A673 (cell line): Measurements from ENCODE around the gene UBASH3A. TPM values are rescaled to one million over a fixed set of nuclear protein-coding genes. Genes with fewer than 3 reads are reported as not detected.

Experiments used
- BruUV-seq: library from RNA; stranded (reverse); fragments of 400-500 nt; replicated peaks from 2 replicates; lab custom pipeline; 2021; lab: Mats Ljungman, UMichigan
- CTCF ChIA-PET: fragments of 300-600 bp; sonication (Branson Sonifier 250); formaldehyde crosslinking; loops from one replicate; lab custom pipeline; 2022; ENCODE audit warnings: antibody characterized with exemption; lab: Charles Lee
- POLR2A ChIA-PET: fragments of 300-600 bp; sonication (Branson Sonifier 250); formaldehyde crosslinking; loops from one replicate; lab custom pipeline; 2022; ENCODE audit warnings: antibody characterized with exemption; ENCODE audit not compliant: low non-redundant PET; lab: Charles Lee
- DNase-seq: peaks from one replicate; pipeline ENCODE4 v3.0.0-alpha.2; 2015; ENCODE audit warnings: low spot score
- H3K27ac ChIP-seq: fragments of 200-600 bp; sonication (generic); 2 replicates; pipeline ENCODE4 v1.5.1; 2016; ENCODE audit warnings: mixed run types, low read depth, mild to moderate bottlenecking, mixed read lengths, antibody characterized with exemption, low read length; ENCODE audit not compliant: poor library complexity, severe bottlenecking
- H3K27me3 ChIP-seq: fragments of 200-600 bp; sonication (generic); replicated peaks from 2 replicates; pipeline ENCODE4 v1.6.1; 2017; ENCODE audit warnings: mixed run types, low read depth, mild to moderate bottlenecking, mixed read lengths, antibody characterized with exemption, low read length; ENCODE audit not compliant: insufficient read depth, poor library complexity
- H3K36me3 ChIP-seq: fragments of 200-600 bp; sonication (generic); 2 replicates; pipeline ENCODE4 v1.6.1; 2016; ENCODE audit warnings: mixed run types, mild to moderate bottlenecking, mixed read lengths, antibody characterized with exemption, low read length; ENCODE audit not compliant: insufficient read depth, poor library complexity, severe bottlenecking
- H3K4me1 ChIP-seq: fragments of 200-600 bp; sonication (generic); 2 replicates; pipeline ENCODE4 v1.6.1; 2017; ENCODE audit warnings: mixed run types, mild to moderate bottlenecking, mixed read lengths, antibody characterized with exemption, low read length; ENCODE audit not compliant: insufficient read depth, poor library complexity, severe bottlenecking
- H3K4me3 ChIP-seq: fragments of 200-600 bp; sonication (generic); 2 replicates; pipeline ENCODE4 v1.5.1; 2016; ENCODE audit warnings: low read depth, mixed run types, mild to moderate bottlenecking, mixed read lengths, low read length; ENCODE audit not compliant: poor library complexity, severe bottlenecking
- H3K9me3 ChIP-seq: fragments of 200-600 bp; sonication (generic); 2 replicates; pipeline ENCODE4 v1.6.1; 2016; ENCODE audit warnings: mixed run types, low read depth, mild to moderate bottlenecking, mixed read lengths, antibody characterized with exemption, low read length; ENCODE audit not compliant: poor library complexity, severe bottlenecking
- EZH2 ChIP-seq: fragments of 200-600 bp; sonication (generic); IDR thresholded peaks from 2 replicates; pipeline ENCODE4 v1.6.1; 2017; ENCODE audit warnings: borderline replicate concordance, low read depth, mild to moderate bottlenecking, mixed read lengths, antibody characterized with exemption, low read length; ENCODE audit not compliant: poor library complexity, severe bottlenecking
- intact Hi-C: fragments of 100-400 bp; cut with micrococcal nuclease; formaldehyde crosslinking; loops from one replicate; pipeline ENCODE4 v1.10.0; 2022; ENCODE audit not compliant: unreplicated experiment
- total RNA-seq: library from RNA; stranded (reverse); gene quantifications from 2 replicates; pipeline ENCODE4 v1.2.3, GENCODE V29; 2021
- TF ChIP-seq, protein P1 (sequence below): fragments of 300-800, 200-600 bp; sonication (generic); conservative IDR thresholded peaks from 2 replicates; pipeline ENCODE4 v1.5.1; 2017; ENCODE audit warnings: low read depth, mild to moderate bottlenecking, antibody characterized with exemption, low read length, moderate library complexity, mixed read lengths

Gene UBASH3A
- total RNA-seq, 1 experiment from 2014 or later = not detected

DNA sequence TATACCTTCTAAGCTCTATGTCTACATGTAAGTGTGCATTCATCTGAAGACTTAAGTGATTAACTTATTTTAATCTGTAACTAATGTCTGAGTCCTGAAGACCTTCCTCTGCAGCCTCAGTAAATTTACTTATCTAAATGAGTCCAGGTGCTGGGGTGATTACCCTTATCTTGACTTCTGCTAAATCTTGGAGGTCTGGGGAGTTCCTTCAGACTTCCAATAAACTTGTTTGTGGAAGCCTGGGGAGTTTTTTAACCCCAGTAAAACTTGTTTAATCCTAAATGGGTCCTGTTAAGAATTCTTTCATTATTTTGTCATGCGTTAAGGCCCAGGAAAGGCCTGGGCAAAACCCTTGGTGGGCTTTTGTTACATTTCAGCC, 55.4 kb downstream of the UBASH3A start:
- no peak for TF ChIP-seq EZH2
- TF ChIP-seq, protein P1, sequence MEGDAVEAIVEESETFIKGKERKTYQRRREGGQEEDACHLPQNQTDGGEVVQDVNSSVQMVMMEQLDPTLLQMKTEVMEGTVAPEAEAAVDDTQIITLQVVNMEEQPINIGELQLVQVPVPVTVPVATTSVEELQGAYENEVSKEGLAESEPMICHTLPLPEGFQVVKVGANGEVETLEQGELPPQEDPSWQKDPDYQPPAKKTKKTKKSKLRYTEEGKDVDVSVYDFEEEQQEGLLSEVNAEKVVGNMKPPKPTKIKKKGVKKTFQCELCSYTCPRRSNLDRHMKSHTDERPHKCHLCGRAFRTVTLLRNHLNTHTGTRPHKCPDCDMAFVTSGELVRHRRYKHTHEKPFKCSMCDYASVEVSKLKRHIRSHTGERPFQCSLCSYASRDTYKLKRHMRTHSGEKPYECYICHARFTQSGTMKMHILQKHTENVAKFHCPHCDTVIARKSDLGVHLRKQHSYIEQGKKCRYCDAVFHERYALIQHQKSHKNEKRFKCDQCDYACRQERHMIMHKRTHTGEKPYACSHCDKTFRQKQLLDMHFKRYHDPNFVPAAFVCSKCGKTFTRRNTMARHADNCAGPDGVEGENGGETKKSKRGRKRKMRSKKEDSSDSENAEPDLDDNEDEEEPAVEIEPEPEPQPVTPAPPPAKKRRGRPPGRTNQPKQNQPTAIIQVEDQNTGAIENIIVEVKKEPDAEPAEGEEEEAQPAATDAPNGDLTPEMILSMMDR = no peak
- Histone ChIP-seq H3K4me3 (no peak overlapping the region), H3K27me3 (no peaks in the 10 kb centered on the region), H3K36me3 (no peaks in the 10 kb centered on the region), H3K27ac (no peak overlapping the region), H3K4me1 (peaks cover 44% of the 10 kb centered on the region), H3K9me3 (no peaks in the 10 kb centered on the region)
- intact Hi-C loops = loop anchor here (10.0 kb wide), 1 partner anchor 844 kb away; no protein-coding TSS in a partner anchor
- POLR2A ChIA-PET = no interaction called here
- no peak for DNase-seq
- BruUV-seq = no TSS peak
- CTCF ChIA-PET = no interaction called here

- intact Hi-C loops = loop anchor here (10.0 kb wide), 1 partner anchor 845 kb away; no protein-coding TSS in a partner anchor
- no peak overlapping the region for H3K4me3 ChIP-seq
- ChIA-PET CTCF (no interaction called here), POLR2A (no interaction called here)
- no peak for TF ChIP-seq EZH2
- TF ChIP-seq, protein P1 = no peak
- no peak overlapping the region for H3K27ac ChIP-seq
- no peaks in the 10 kb centered on the region for H3K36me3 ChIP-seq
- BruUV-seq = no TSS peak
- H3K9me3 ChIP-seq = no peaks in the 10 kb centered on the region
- no peak for DNase-seq
- no peaks in the 10 kb centered on the region for H3K27me3 ChIP-seq
- H3K4me1 ChIP-seq = peaks cover 47% of the 10 kb centered on the region
These were observed 56.0 kb downstream of the UBASH3A start for GRCh38 chr21:42459546-42460215.

DNA sequence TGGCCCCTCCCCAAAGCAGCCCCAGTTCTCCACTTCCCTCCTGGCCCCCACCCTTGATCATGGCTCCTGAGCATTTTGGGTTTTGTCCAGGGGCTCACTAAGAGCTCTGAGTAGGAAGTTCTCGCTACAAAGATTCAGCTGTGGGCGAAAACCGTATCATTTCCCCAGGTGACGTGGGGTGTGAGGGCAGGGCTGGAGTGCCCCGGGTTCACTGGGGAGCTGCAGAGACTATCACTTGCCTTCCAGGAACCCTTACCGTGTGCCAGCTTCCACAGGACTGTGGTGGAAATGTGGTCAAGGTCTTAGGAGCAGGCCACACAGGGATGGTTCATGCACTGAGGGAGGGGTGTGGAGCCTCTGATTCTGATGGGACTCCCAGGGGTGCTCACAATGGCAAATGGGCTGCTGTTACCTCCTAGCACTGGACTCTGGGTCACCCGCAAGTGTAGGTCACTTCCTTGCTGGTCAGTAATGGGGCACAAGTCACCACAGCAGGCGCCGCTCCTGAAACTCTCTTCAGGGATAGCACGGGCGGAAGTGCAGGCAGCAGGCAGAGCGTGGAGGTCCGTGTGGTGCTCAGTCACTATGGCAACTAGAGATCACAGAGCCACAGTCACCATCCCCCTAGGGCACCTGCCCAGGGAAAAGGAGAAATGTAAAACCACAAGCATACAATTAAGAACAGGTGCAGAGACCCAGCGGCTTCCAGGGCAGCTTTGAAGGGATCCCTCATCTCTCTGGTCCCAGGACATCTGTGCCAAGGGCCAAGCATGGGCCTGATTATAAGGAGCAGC, 56.9 kb downstream of the UBASH3A start:
- no peaks in the 10 kb centered on the region for H3K9me3 ChIP-seq
- DNase-seq = no peak
- CTCF ChIA-PET = no interaction called here
- H3K27me3 ChIP-seq = no peaks in the 10 kb centered on the region
- POLR2A ChIA-PET = no interaction called here
- H3K36me3 ChIP-seq = no peaks in the 10 kb centered on the region
- no TSS peak for BruUV-seq
- TF ChIP-seq, protein P1 = no peak
- no peak for TF ChIP-seq EZH2
- intact Hi-C loops = no loop called here
- peaks cover 46% of the 10 kb centered on the region for H3K4me1 ChIP-seq
- H3K27ac ChIP-seq = no peak overlapping the region
- H3K4me3 ChIP-seq = no peak overlapping the region
